Measurements from ENCODE around the gene MAPK8IP2.

The MAPK8IP2 gene

DNA sequence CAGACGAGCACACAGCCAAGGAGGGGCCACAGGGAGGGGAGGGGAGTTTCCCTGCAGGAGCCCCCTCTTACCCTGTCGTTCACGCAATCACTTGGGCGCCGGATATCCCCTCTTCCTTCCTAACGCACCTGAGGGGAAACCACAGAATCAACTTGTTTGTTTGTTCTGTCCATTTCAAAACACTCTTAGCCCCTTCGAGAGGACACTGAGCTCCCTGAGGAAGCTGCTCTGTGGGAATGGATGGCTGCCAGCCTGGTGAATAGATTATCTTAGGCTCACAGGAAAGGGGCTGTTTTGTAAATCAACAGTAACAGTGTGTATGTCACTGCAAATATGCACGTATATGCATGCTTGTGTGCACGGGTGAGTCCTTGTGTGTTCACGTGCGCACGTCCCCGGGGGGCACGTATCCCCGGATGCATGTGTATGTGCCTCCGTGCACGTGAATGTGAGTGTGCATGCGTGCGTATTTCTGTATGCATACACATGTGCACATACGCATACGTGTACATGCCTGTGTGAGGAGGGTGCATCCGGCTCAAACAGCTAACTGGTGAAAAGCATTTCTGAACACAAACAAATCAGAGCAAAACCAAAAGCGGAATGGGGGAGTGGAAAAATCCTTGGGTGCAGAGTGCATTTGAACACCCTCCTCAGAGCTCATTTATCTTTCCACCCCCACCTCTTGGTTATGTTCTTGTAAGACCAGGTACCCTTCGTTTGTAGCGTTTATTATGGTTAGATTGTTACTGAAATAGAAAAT, 20.2 kb downstream of the MAPK8IP2 start:
- no peak for DNase-seq (ENCODE audit: low read depth)
- TF ChIP-seq CTCF (conservative IDR thresholded peaks at IDR 0.05; ENCODE audit: low read length): no peak
- no peak overlapping the region for H3K4me3 ChIP-seq (ENCODE audit: low read length)

GRCh38 chr22:50621356-50621880, 20.8 kb downstream of the MAPK8IP2 start:
- TF ChIP-seq CTCF (conservative IDR thresholded peaks at IDR 0.05; ENCODE audit: low read length): no peak
- no peak for DNase-seq (ENCODE audit: low read depth)
- no peak overlapping the region for H3K4me3 ChIP-seq (ENCODE audit: low read length)

GRCh38 chr22:50621948-50622722, 21.5 kb downstream of the MAPK8IP2 start:
- no peak for TF ChIP-seq CTCF (conservative IDR thresholded peaks at IDR 0.05; ENCODE audit: low read length)
- no peak overlapping the region for H3K4me3 ChIP-seq (ENCODE audit: low read length)
- no peak for DNase-seq (ENCODE audit: low read depth)

DNA sequence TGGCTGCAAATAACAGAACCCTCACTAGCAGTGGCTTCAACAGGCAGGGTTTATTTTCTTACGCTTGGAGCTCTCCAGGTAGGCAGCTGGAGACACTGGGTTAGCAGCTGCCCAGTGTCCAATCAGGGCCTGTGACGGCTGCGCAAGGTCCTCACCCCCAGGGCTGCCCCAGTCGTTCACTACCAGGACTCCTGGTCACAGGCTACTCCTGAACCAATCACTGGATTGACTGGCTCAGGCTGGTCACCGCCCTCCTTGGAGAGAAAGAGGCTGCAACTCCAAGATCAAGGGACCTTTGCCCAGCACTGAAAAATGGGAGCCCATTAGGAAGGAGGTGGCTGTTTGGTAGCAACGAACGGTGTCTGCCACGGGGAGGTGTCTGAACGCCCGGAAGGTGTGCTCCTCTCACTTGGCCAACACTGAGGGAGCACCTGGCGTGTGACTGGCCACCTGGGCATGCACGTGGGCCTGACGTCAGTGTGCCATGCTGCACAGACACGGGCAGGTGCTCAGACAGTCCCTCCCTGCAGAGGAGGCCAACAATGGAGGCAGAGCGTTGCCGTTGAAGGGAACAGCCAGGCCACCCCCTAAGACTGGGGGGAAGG, 22.2 kb downstream of the MAPK8IP2 start:
- H3K4me3 ChIP-seq (ENCODE audit: low read length): no peak overlapping the region
- no peak for DNase-seq (ENCODE audit: low read depth)
- no peak for TF ChIP-seq CTCF (conservative IDR thresholded peaks at IDR 0.05; ENCODE audit: low read length)

DNA sequence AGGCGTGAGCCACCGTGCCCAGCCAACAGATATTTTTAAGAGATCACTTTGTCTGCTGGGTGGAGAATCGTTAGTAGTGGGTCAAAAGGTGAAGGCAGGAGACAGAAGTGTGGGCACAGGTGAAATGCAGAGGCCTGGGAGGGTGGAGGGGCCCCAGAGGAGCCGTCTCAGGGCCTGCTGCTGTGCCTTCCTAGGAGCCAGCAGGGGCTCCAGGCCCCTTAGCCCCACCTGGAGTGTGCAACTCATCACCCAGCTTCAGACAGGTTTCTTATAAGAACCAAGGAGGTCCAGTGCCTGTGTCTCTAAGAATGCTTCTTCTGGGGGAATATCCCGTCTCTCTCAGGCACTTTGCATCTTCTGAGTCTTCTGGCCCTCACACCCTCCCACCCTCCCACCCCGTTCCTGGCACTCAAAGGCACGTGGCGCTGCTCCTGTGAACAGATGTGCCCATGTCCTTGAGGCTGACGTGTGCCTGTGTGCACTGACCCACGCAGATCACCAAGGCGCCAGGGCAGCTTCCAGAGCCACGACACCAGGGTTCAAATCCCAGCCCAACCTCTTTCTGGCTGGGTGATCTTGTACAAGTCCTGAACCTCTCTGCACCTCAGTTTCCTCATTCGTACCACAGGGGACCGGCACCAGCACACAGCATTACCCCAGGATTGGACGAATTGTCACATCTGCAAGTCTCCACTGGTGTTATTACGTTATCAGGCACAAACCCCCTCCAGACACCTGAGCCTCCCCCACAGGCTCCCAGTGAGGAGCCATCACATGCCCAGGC, 23.9 kb downstream of the MAPK8IP2 start:
- no peak for DNase-seq (ENCODE audit: low read depth)
- no peak for TF ChIP-seq CTCF (conservative IDR thresholded peaks at IDR 0.05; ENCODE audit: low read length)
- no peak overlapping the region for H3K4me3 ChIP-seq (ENCODE audit: low read length)

DNA sequence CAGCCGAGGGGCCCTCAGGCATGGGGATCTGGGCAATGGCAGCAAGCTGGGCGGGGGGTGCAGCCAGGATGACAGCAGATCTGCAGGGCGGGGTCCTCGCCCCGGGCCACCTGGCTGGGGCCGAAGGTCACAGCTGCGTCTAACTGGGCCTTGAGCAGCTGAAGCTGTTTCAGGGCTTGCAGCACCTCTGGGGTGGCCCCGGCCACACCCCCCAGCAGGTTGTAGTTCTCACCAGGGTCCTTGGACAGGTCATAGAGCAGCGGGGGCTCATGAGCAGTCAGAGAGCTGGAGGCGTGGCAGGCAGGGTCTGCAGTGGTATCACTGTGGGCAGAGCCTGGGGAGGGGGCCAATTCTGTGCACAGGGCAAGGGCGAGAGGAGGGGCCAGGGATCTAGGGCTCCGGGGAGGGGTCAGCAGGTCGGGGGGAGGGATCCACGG, 24.6 kb downstream of the MAPK8IP2 start:
- DNase-seq (ENCODE audit: low read depth): no peak
- no peak overlapping the region for H3K4me3 ChIP-seq (ENCODE audit: low read length)
- TF ChIP-seq CTCF (conservative IDR thresholded peaks at IDR 0.05; ENCODE audit: low read length): no peak
